Fibroblast of the aortic adventitia (primary cell): ENCODE data around the gene NSF. TPM values are rescaled to one million over a fixed set of nuclear protein-coding genes. Genes with fewer than 3 reads are reported as not detected.
"Not testable (repeated sequence)": the region's sequence is repeated elsewhere in the genome, so short reads cannot be mapped to it uniquely, and the experiment has no call there.

Experiments used
- DNase-seq: peaks from one replicate; pipeline ENCODE4 v3.0.0-alpha.2; 2010; ENCODE audit warnings: low read depth
- H3K4me3 ChIP-seq: 2 replicates; pipeline ENCODE4 v1.5.1; 2011; ENCODE audit warnings: low read depth, mild to moderate bottlenecking, control low read depth, low read length, moderate library complexity
- total RNA-seq: library from RNA; depleted of rRNA; stranded (reverse); fragments of >200 nt; gene quantifications from 2 replicates; pipeline ENCODE4 v1.2.3, GENCODE V29; 2012; ENCODE audit warnings: low replicate concordance
- TF ChIP-seq, protein P1 (sequence below): IDR thresholded peaks from 2 replicates; pipeline ENCODE4 v1.5.1; 2011; ENCODE audit warnings: mild to moderate bottlenecking, low read length, control low read depth, inconsistent platforms; ENCODE audit not compliant: insufficient read depth

Gene NSF
- total RNA-seq, 1 donor = 59.7 TPM

DNA sequence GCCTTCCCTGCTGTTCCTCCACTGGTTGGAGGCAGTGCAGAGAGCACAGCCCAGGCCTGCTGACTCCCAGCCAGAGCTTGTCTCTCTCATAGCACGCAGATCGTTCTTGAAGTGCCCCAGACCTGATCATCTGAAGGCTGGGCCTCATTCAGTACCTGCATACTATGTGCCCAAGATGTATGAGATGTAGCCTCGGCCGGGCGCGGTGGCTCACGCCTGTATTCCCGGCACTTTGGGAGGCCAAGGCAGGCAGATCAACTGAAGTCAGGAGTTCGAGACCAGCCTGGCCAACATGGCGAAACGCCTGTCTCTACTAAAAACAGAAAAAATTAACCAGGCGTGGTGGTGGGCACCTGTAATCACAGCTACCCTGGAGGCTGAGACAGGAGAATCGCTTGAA, 197.0 kb downstream of the NSF start:
- DNase-seq = no peak
- no peak overlapping the region for H3K4me3 ChIP-seq
- TF ChIP-seq, protein P1, sequence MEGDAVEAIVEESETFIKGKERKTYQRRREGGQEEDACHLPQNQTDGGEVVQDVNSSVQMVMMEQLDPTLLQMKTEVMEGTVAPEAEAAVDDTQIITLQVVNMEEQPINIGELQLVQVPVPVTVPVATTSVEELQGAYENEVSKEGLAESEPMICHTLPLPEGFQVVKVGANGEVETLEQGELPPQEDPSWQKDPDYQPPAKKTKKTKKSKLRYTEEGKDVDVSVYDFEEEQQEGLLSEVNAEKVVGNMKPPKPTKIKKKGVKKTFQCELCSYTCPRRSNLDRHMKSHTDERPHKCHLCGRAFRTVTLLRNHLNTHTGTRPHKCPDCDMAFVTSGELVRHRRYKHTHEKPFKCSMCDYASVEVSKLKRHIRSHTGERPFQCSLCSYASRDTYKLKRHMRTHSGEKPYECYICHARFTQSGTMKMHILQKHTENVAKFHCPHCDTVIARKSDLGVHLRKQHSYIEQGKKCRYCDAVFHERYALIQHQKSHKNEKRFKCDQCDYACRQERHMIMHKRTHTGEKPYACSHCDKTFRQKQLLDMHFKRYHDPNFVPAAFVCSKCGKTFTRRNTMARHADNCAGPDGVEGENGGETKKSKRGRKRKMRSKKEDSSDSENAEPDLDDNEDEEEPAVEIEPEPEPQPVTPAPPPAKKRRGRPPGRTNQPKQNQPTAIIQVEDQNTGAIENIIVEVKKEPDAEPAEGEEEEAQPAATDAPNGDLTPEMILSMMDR = no peak

DNA sequence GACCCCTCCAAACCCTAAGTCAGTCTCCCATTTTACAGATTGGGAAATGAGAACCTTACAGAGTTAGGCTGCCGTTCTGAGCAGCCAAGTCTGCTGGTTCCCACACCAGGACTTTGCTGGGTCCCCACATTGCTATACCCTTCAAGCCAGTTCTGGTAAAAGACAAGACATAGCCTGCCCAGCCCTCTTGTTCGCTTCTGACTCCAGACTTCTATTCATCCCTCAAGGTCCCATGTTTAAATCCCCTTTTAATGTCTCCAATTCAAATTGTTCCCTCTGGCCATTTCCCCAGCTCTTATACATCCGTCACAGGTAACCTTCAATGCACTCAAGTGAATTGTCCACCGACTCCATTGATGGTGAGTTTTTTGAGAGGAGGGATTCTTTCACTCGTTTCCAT, 197.8 kb downstream of the NSF start:
- TF ChIP-seq, protein P1 = no peak
- no peak for DNase-seq
- H3K4me3 ChIP-seq = no peak overlapping the region

DNA sequence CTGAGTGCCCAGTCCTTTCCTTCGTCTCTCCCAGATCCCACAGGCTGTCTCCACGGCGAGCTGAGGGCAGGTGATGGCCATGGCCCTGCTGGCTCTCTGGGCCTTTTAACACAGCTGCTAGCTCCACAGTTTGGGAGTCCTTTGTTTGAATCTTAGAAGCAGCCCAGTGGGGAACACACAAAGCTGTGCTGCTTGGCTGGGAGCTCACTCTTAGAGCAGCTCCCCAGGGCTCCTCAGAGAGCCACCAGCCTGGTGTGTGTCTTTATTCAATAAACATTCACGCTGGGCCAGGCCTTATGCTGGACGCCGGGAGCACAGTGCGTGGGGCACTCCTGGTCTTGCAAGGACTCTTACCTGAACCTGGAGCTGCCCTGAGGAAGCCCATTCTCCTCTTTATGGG, 198.3 kb downstream of the NSF start:
- no peak overlapping the region for H3K4me3 ChIP-seq
- TF ChIP-seq, protein P1 = no peak
- DNase-seq = no peak

DNA sequence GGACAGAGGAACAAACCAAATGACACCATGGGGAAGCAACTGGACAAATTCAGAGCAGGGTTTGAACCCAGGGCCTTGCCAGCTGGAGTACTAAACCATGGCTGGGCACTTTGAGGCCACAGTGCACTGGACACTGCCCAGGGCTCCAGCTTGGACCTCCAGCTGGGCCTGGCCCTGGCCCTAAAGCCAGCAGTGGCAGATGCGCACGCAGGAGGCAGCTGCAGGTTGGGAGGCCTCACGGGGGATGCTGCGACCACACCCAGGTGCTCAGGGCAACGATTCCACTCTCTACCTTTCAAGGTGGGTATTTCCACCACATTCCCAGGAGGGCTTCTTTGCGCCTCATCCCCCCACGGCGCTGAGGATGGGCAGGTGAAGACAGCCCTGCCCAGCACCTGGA, 199.1 kb downstream of the NSF start:
- DNase-seq = no peak
- no peak overlapping the region for H3K4me3 ChIP-seq
- TF ChIP-seq, protein P1 = no peak

DNA sequence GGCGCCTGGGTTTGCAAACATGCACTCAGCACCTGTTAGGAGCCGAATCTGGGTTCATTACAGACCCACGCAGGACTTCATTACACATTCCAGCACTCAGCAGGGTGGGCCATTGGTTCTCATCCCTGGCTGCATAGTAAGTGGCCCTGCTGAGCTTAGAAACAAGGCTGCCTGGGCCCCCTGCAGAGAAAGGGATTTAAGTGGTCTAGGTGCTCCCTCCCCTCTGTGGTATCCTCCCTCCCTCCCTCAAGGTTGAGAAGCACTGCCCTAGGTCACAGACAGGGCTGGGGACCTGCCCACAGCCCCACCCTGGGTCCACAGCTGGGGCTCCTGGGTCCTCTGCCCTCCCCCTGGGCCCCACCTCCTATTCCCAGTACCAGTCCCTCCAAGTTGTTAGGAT, 199.7 kb downstream of the NSF start:
- H3K4me3 ChIP-seq = no peak overlapping the region
- DNase-seq = no peak
- TF ChIP-seq, protein P1 = no peak

DNA sequence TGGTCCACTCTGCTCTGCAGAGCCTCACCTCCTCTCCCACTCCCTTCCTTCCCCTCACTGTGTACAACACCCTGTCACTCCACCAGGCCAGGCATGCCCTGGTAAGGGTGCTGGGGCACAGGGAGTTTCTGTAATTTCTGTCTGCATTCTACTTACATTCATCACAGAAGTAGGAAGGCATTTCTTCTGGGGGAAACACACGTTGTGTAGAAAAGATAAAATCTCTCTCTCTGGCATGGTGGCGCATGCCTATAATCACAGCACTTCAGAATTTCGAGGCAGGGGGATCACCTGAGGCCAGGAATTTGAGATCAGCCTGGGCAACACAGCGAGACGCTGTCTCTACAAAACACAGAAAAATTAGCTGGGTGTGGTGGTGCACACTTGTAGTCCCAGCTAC, 201.1 kb downstream of the NSF start:
- TF ChIP-seq, protein P1 = no peak
- DNase-seq = no peak
- no peak overlapping the region for H3K4me3 ChIP-seq

DNA sequence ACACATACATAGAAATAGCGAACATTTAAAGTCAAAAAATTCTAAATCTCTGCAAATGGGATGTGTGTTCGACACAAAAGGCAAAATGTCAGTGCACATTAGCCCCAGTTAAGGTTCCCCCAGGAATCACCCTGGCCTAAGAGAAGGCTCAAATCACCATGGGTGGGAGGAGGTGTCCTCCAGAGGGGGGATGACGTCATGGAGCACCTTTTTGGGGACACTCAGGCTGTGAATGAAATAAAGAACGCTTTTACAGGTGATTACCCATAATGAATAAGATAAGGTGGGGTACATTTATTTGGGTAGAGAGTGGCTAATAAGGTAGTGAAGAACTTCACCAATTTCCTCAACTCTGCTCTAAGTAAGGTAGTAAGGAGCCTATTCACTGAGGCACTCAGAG, 201.6 kb downstream of the NSF start:
- TF ChIP-seq, protein P1 = no peak
- no peak for DNase-seq
- no peak overlapping the region for H3K4me3 ChIP-seq

DNA sequence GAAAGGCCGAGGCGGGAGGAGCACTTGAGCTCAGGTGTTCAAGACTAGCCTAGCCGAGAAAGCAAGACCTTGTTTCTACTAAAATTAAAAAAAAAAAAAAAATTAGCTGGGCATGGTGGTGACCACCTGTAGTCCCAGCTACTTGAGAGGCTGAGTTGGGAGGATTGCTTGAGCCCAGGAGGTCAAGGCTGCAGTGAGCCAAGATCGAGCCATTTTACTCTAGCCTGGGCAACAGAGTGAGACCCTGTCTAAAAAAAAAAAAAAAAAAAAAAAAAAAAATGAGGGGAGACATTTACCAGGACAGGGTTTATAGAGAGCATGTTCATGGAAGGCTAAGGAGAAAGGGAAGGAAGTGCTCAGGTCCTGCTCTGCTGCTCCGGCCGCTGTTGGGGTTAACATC, 202.6 kb downstream of the NSF start:
- not testable (repeated sequence) for DNase-seq, H3K4me3 ChIP-seq
